IMR-90 (cell line): ENCODE measurements around the gene TACR2. TPM values are rescaled to one million over a fixed set of nuclear protein-coding genes. Genes with fewer than 3 reads are reported as not detected.

Experiments
- ATAC-seq: fragments of 200-7000 bp; cut with Tn5 transposase; 2 replicates; pipeline ENCODE4 v1.9.1; 2020; ENCODE audit warnings: low read depth, mild to moderate bottlenecking, moderate library complexity
- BruUV-seq: library from RNA; stranded (reverse); fragments of 400-500 nt; replicated peaks from 2 replicates; lab custom pipeline; 2021; lab: Mats Ljungman, UMichigan
- CTCF ChIA-PET: fragments of 300-600 bp; formaldehyde crosslinking; extraction: SDS; loops from one replicate; lab custom pipeline; 2021; ENCODE audit warnings: antibody characterized with exemption; lab: Yijun Ruan, JAX
- POLR2A ChIA-PET: fragments of 300-600 bp; sonication (Branson Sonifier 250); formaldehyde crosslinking; loops from one replicate; lab custom pipeline; 2022; ENCODE audit warnings: antibody characterized with exemption; ENCODE audit not compliant: unreplicated experiment; lab: Charles Lee
- DNase-seq: peaks from one replicate; pipeline ENCODE4 v3.0.0; 2013
- H2AFZ ChIP-seq: replicated peaks from 2 replicates; pipeline ENCODE3; 2013; ENCODE audit warnings: low read length, mild to moderate bottlenecking; ENCODE audit not compliant: poor library complexity
- H2AK5ac ChIP-seq: 2 replicates; pipeline ENCODE4 v1.6.1; 2013; ENCODE audit warnings: low read depth, low read length, inconsistent platforms
- H2AK9ac ChIP-seq: replicated peaks from 2 replicates; pipeline ENCODE3; 2013; ENCODE audit warnings: mild to moderate bottlenecking, low read depth, low read length, moderate library complexity; ENCODE audit not compliant: poor library complexity
- H2BK120ac ChIP-seq: 2 replicates; pipeline ENCODE4 v1.6.1; 2013; ENCODE audit warnings: low read depth, low read length, inconsistent platforms
- H2BK15ac ChIP-seq: 3 replicates; pipeline ENCODE4 v1.6.1; 2013; ENCODE audit warnings: low read depth, low read length, inconsistent platforms
- H2BK20ac ChIP-seq: 2 replicates; pipeline ENCODE4 v1.6.1; 2013; ENCODE audit warnings: low read depth, mild to moderate bottlenecking, inconsistent platforms, low read length, moderate library complexity
- H2BK5ac ChIP-seq: 2 replicates; pipeline ENCODE4 v1.6.1; 2013; ENCODE audit warnings: mild to moderate bottlenecking, low read depth, low read length, inconsistent platforms; ENCODE audit not compliant: poor library complexity, severe bottlenecking
- H3K14ac ChIP-seq: replicated peaks from 2 replicates; pipeline ENCODE4 v1.6.1; 2013; ENCODE audit warnings: low read depth, low read length, inconsistent platforms
- H3K18ac ChIP-seq: 2 replicates; pipeline ENCODE4 v1.6.1; 2013; ENCODE audit warnings: low read depth, low read length, control low read depth
- H3K23ac ChIP-seq: 2 replicates; pipeline ENCODE4 v1.6.1; 2013; ENCODE audit warnings: low read depth, low read length, inconsistent platforms
- H3K27ac ChIP-seq: 2 replicates; pipeline ENCODE4 v1.5.1; 2013; ENCODE audit warnings: mild to moderate bottlenecking, control low read depth, low read length; ENCODE audit not compliant: insufficient read depth
- H3K27me3 ChIP-seq: 2 replicates; pipeline ENCODE4 v1.6.1; 2013; ENCODE audit warnings: low read length; ENCODE audit not compliant: control insufficient read depth, insufficient read depth
- H3K36me3 ChIP-seq: 2 replicates; pipeline ENCODE4 v1.6.1; 2013; ENCODE audit warnings: low read length, mixed read lengths; ENCODE audit not compliant: control insufficient read depth, insufficient read depth
- H3K4ac ChIP-seq: 2 replicates; pipeline ENCODE4 v1.6.1; 2013; ENCODE audit warnings: low read depth, low read length, inconsistent platforms
- H3K4me1 ChIP-seq: 2 replicates; pipeline ENCODE4 v1.6.1; 2013; ENCODE audit warnings: low read length, mixed read lengths; ENCODE audit not compliant: control insufficient read depth, insufficient read depth
- H3K4me2 ChIP-seq: 2 replicates; pipeline ENCODE4 v1.6.1; 2013; ENCODE audit warnings: low read depth, mild to moderate bottlenecking, control low read depth, low read length, moderate library complexity
- H3K4me3 ChIP-seq: 2 replicates; pipeline ENCODE4 v1.5.1; 2013; ENCODE audit warnings: low read depth, mild to moderate bottlenecking, control low read depth, low read length, moderate library complexity; ENCODE audit not compliant: insufficient read depth
- H3K56ac ChIP-seq: 2 replicates; pipeline ENCODE4 v1.6.1; 2013; ENCODE audit warnings: low read length, inconsistent platforms; ENCODE audit not compliant: insufficient read depth; ENCODE audit errors: extremely low read depth
- H3K79me1 ChIP-seq, 2 experiments: 2 replicates each; pipeline ENCODE4 v1.6.1; 2013; ENCODE audit warnings: low read length in 2 of 2, inconsistent platforms in 1 of 2, low read depth in 1 of 2
- H3K9ac ChIP-seq: 2 replicates; pipeline ENCODE4 v1.6.1; 2013; ENCODE audit warnings: low read depth, low read length, control low read depth
- H3K9me1 ChIP-seq: 2 replicates; pipeline ENCODE4 v1.6.1; 2013; ENCODE audit warnings: low read length, inconsistent platforms; ENCODE audit not compliant: insufficient read depth
- H3K9me3 ChIP-seq: 2 replicates; pipeline ENCODE4 v1.6.1; 2013; ENCODE audit warnings: low read length; ENCODE audit not compliant: control insufficient read depth, insufficient read depth
- H4K20me1 ChIP-seq: 2 replicates; pipeline ENCODE4 v1.6.1; 2013; ENCODE audit warnings: low read length, inconsistent platforms; ENCODE audit not compliant: insufficient read depth
- H4K5ac ChIP-seq: 2 replicates; pipeline ENCODE4 v1.6.1; 2013; ENCODE audit warnings: mild to moderate bottlenecking, low read depth, low read length, control low read depth
- H4K8ac ChIP-seq, 2 experiments: 2 replicates each; pipeline ENCODE4 v1.6.1; 2013; ENCODE audit warnings: low read depth in 2 of 2, low read length in 2 of 2, control low read depth in 1 of 2, inconsistent platforms in 1 of 2
- H4K91ac ChIP-seq: 2 replicates; pipeline ENCODE4 v1.6.1; 2013; ENCODE audit warnings: low read depth, low read length, inconsistent platforms; ENCODE audit not compliant: insufficient read depth
- MAZ ChIP-seq: IDR thresholded peaks from 2 replicates; pipeline ENCODE4 v1.6.1; 2012; ENCODE audit warnings: low read depth, mild to moderate bottlenecking, low read length, improper control_type of control experiment, moderate library complexity, borderline replicate concordance
- RAD21 ChIP-seq: IDR thresholded peaks from 2 replicates; pipeline ENCODE4 v1.6.1; 2012; ENCODE audit warnings: low read length, improper control_type of control experiment
- WGBS, 2 experiments: methylation state at CpG; one replicate each; pipeline versions ENCODE4 v1.1.5 to v1.1.7; 2013; ENCODE audit warnings: missing lambda C conversion rate in 2 of 2; ENCODE audit not compliant: insufficient read length in 1 of 2; ENCODE audit errors: extremely low coverage in 2 of 2; 5-methylcytosine and 5-hydroxymethylcytosine counted together
- dilution Hi-C: fragments of 300-500 bp; cut with HindIII; formaldehyde crosslinking; loops from one replicate; pipeline ENCODE4 v1.14.3; 2018; ENCODE audit warnings: low sequenced_read_pairs; ENCODE audit not compliant: unreplicated experiment
- in situ Hi-C: fragments of 300-500 bp; cut with MboI; formaldehyde crosslinking; loops from 3 replicates; pipeline ENCODE4 v1.14.3; 2019; ENCODE audit warnings: low sequenced_read_pairs, inconsistent platforms, mixed read lengths
- intact Hi-C: fragments of 100-400 bp; cut with micrococcal nuclease; formaldehyde crosslinking; loops from 2 replicates; pipeline ENCODE4 v1.10.0; 2022
- polyA plus RNA-seq, 3 experiments: library from polyadenylated mRNA; depleted of rRNA; stranded (reverse); fragments of >200 nt; gene quantifications; 2 replicates each; pipeline ENCODE4 v1.2.3, GENCODE V29; 2012; ENCODE audit warnings: low replicate concordance in 1 of 3
- total RNA-seq: library from RNA; depleted of rRNA; stranded (reverse); fragments of >200 nt; gene quantifications from 2 replicates; pipeline ENCODE4 v1.2.3, GENCODE V29; 2012

The TACR2 gene
- total and polyA plus RNA-seq, 2 of the 4 experiments (the other 2 are of a cell fraction): not detected

DNA sequence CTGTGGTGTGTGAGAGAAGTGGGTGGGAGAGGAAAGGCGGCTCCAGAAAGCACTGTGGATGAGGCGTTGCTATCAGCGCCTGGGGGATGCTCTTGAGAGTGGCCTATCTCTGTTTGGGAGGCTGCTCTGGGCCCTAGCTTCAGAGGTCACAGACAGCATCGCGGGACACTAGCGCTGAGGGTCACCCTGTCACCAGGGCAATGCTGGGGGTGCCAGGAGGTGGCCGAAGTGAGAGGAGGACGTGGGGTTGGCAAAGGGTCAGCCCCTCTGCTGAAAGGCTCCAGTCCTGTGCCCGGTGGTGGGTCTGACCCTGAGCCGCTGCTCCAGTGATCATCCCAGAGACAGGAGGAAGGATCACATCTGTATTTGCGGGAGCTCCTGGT is 3.0 kb upstream of the TACR2 start:
- Histone ChIP-seq H2BK5ac (no peak overlapping the region), H3K56ac (no peak overlapping the region), H2AK9ac (no peak overlapping the region), H3K9me3 (no peaks in the 10 kb centered on the region), H4K8ac (no peak overlapping the region), H3K4me3 (no peak overlapping the region), H3K9ac (no peak overlapping the region), H3K79me1 (no peaks in the 10 kb centered on the region), H2AK5ac (no peak overlapping the region), H3K27me3 (peaks cover 44% of the 10 kb centered on the region), H3K4ac (no peak overlapping the region), H3K14ac (no peak overlapping the region), H2AFZ (no peak overlapping the region), H4K5ac (no peak overlapping the region), H3K9me1 (peaks cover 5% of the 10 kb centered on the region; the same call in 1 of the 2 replicates), H3K4me1 (peaks cover 7% of the 10 kb centered on the region; the same call in 1 of the 2 replicates), H2BK15ac (no peak overlapping the region), H2BK120ac (no peak overlapping the region), H2BK20ac (no peak overlapping the region), H3K36me3 (no peaks in the 10 kb centered on the region), H3K18ac (no peak overlapping the region), H3K23ac (no peak overlapping the region), H3K27ac (no peak overlapping the region), H4K91ac (no peak overlapping the region), H3K4me2 (no peak overlapping the region), H4K20me1 (no peaks in the 10 kb centered on the region)
- no peak for DNase-seq
- no CpG with 5 or more reads among the region's 11 CpGs for WGBS, 2 experiments
- ChIA-PET CTCF (no interaction called here), POLR2A (no interaction called here)
- TF ChIP-seq RAD21 (no peak), MAZ (no peak)
- in situ Hi-C loops (loop anchor here (10.0 kb wide), 2 partner anchors 215 to 415 kb away; partner anchors contain the start of gene FAM241B), intact Hi-C loops (loop anchor here (10.0 kb wide), 1 partner anchor 635 kb away; no protein-coding TSS in a partner anchor), dilution Hi-C loops (no loop called here)
- ATAC-seq: no peak
- BruUV-seq: no TSS peak
